HepG2 (cell line): ENCODE data around the gene C20orf144. TPM values are rescaled to one million over a fixed set of nuclear protein-coding genes. Genes with fewer than 3 reads are reported as not detected.

Source experiments
- CENPT ChIP-seq: sonication (generic); formaldehyde crosslinking; IDR thresholded peaks from 2 replicates; pipeline ENCODE4 v1.8.0; 2022; ENCODE audit warnings: low read depth, mild to moderate bottlenecking, moderate library complexity, missing genetic modification reagents
- CENPX ChIP-seq: sonication (generic); formaldehyde crosslinking; IDR thresholded peaks from 2 replicates; pipeline ENCODE4 v1.9.0; 2021; ENCODE audit warnings: mild to moderate bottlenecking, missing genetic modification reagents, moderate library complexity
- JDP2 ChIP-seq: sonication (generic); formaldehyde crosslinking; IDR thresholded peaks from 2 replicates; pipeline ENCODE4 v1.8.1; 2022; ENCODE audit warnings: missing genetic modification reagents, borderline replicate concordance
- MTA3 ChIP-seq: sonication (generic); formaldehyde crosslinking; IDR thresholded peaks from 2 replicates; pipeline ENCODE4 v1.4.0; 2020; ENCODE audit warnings: missing genetic modification reagents
- NFE2 ChIP-seq: sonication (generic); formaldehyde crosslinking; IDR thresholded peaks from 2 replicates; pipeline ENCODE4 v1.4.0; 2020; ENCODE audit warnings: missing genetic modification reagents
- SMAD1 ChIP-seq: sonication (generic); formaldehyde crosslinking; IDR thresholded peaks from 2 replicates; pipeline ENCODE4 v1.4.0; 2020; ENCODE audit warnings: missing genetic modification reagents, low read depth, mild to moderate bottlenecking, borderline replicate concordance
- SMARCC2 ChIP-seq: fragments of 450-650 bp; IDR thresholded peaks from 2 replicates; pipeline ENCODE4 v1.6.1; 2017; ENCODE audit warnings: antibody characterized with exemption, mild to moderate bottlenecking
- TMF1 ChIP-seq: sonication (generic); formaldehyde crosslinking; IDR thresholded peaks from 2 replicates; pipeline ENCODE4 v1.8.1; 2022; ENCODE audit warnings: low read depth, missing genetic modification reagents
- TRIM24 ChIP-seq: sonication (generic); formaldehyde crosslinking; IDR thresholded peaks from 2 replicates; pipeline ENCODE4 v1.8.0; 2022; ENCODE audit warnings: mild to moderate bottlenecking, missing genetic modification reagents
- TSC22D2 ChIP-seq: sonication (generic); formaldehyde crosslinking; IDR thresholded peaks from 2 replicates; pipeline ENCODE4 v1.5.1; 2020; ENCODE audit warnings: missing genetic modification reagents, mild to moderate bottlenecking, borderline replicate concordance
- XRCC5 ChIP-seq: fragments of 200-400 bp; formaldehyde crosslinking; optimal IDR thresholded peaks from 2 replicates; pipeline ENCODE3; 2017; ENCODE audit warnings: mild to moderate bottlenecking, low read length
- ZBTB34 ChIP-seq: sonication (generic); formaldehyde crosslinking; IDR thresholded peaks from 2 replicates; pipeline ENCODE4 v1.8.0; 2022; ENCODE audit warnings: mild to moderate bottlenecking, missing genetic modification reagents
- ZBTB7A ChIP-seq: sonication (generic); formaldehyde crosslinking; IDR thresholded peaks from 2 replicates; pipeline ENCODE4 v1.8.0; 2022; ENCODE audit warnings: mild to moderate bottlenecking, missing genetic modification reagents
- ZEB1 ChIP-seq: IDR thresholded peaks from 2 replicates; pipeline ENCODE4 v1.6.1; 2012; ENCODE audit warnings: mild to moderate bottlenecking, low read depth, inconsistent platforms; ENCODE audit not compliant: insufficient replicate concordance
- ZIK1 ChIP-seq: sonication (generic); formaldehyde crosslinking; IDR thresholded peaks from 2 replicates; pipeline ENCODE4 v1.5.0; 2020; ENCODE audit warnings: mild to moderate bottlenecking, low read depth, missing genetic modification reagents, borderline replicate concordance
- ZNF317 ChIP-seq: sonication (generic); formaldehyde crosslinking; IDR thresholded peaks from 2 replicates; pipeline ENCODE4 v1.5.0; 2020; ENCODE audit warnings: mild to moderate bottlenecking, missing genetic modification reagents
- ZNF772 ChIP-seq: sonication (generic); formaldehyde crosslinking; IDR thresholded peaks from 2 replicates; pipeline ENCODE4 v1.5.0; 2020; ENCODE audit warnings: mild to moderate bottlenecking, missing genetic modification reagents
- ZSCAN22 ChIP-seq: sonication (generic); formaldehyde crosslinking; IDR thresholded peaks from 2 replicates; pipeline ENCODE4 v1.4.0; 2020; ENCODE audit warnings: mild to moderate bottlenecking, missing genetic modification reagents
- polyA plus RNA-seq, 8 experiments: library from polyadenylated mRNA; depleted of rRNA in 3 of 8; stranded (reverse) in 7 of 8; unstranded in 1 of 8; fragments of >200 nt; fragmentation: Illumina TruSeq in 4 of 8; extraction: Trizol in 4 of 8; gene quantifications; 2 replicates each; pipeline versions ENCODE4 v1.2.1 to v1.2.3, GENCODE V29; 2011 to 2016; ENCODE audit warnings: low read depth in 4 of 8, missing spikeins in 1 of 8, mixed read lengths in 1 of 8; ENCODE audit not compliant: insufficient read depth in 1 of 8
- total RNA-seq, 5 experiments: library from RNA; depleted of rRNA; stranded (reverse); fragments of >200 nt; fragmentation: Illumina TruSeq; extraction: Trizol; gene quantifications; 2 replicates each; pipeline ENCODE4 v1.2.3, GENCODE V29; 2016; ENCODE audit warnings: low read depth in 1 of 5
- TF ChIP-seq, protein P1 (sequence below): IDR thresholded peaks from 2 replicates; pipeline ENCODE4 v1.6.1; 2016; ENCODE audit warnings: missing biosample characterization, missing genetic modification reagents, low read depth
- TF ChIP-seq, protein P2 (sequence below): sonication (generic); formaldehyde crosslinking; IDR thresholded peaks from 2 replicates; pipeline ENCODE4 v1.5.0; 2020; ENCODE audit warnings: mild to moderate bottlenecking, low read depth, missing genetic modification reagents, borderline replicate concordance
- TF ChIP-seq, protein P3 (sequence below): sonication (generic); formaldehyde crosslinking; IDR thresholded peaks from 2 replicates; pipeline ENCODE4 v1.5.0; 2020; ENCODE audit warnings: missing genetic modification reagents, mild to moderate bottlenecking, borderline replicate concordance
- TF ChIP-seq, protein P4 (sequence below): IDR thresholded peaks from 2 replicates; pipeline ENCODE4 v1.6.1; 2016; ENCODE audit warnings: control low read depth

C20orf144 gene
- total and polyA plus RNA-seq, 2 of the 13 experiments (the other 11 are each of a cell fraction or from before 2014, with no cell fraction given) = 0.09 to 0.16 TPM

DNA sequence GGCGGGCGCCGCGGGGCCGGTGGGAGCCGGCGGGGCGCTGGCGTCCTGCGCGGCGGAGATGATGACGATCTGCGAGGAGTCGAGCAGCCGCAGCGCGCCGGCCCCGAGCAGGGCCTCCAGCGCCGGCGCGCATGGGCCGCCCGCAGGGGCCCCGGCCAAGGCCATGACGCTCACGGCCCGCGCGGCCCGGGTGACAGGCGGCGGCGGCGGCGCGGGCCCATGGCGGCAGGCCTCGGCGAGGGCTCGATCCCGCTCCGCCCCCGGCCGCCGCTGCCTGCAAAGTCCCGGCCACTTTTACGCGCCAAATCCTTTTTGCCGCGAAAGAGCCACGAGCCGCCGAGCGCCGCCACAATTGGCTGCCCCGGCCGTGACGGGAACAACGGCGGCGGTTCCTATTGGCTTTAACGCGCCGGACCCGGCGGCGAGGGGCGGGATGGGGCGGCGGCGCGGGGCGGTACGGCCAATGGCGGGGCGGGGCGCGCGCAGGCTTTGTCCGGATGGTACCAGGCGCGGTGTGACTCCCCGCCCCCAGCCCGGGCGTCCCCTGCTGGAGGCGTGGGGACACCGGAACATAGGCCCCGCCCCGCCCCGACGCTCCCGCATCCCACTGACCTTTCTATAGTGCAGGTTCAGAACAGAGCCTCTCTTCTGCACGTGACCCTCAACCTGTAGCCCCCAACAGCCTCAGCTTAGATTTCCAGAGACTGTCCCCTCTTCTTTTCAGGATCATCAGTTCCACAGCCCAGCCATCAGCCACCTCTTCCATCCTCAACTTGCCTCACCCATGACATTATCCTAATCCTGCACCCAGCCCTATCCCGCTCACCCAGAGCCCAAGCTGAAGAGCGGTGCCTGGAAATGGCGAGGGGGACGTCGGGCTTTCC, 24.2 kb downstream of the C20orf144 start, which contains the start of gene E2F1 (continued):
- TF ChIP-seq SMARCC2 (no peak), NFE2 (CRISPR knock-in tag) (no peak), ZBTB34 (no peak), TRIM24 (CRISPR knock-in tag) (no peak), ZSCAN22 (CRISPR knock-in tag) (no peak), ZBTB7A (peak; percentile 40; the same call in 1 of the 2 replicates), CENPT (CRISPR knock-in tag) (no peak; the same call in 1 of the 2 replicates), ZNF772 (CRISPR knock-in tag) (peak; percentile 87; the same call in 1 of the 2 replicates), ZNF317 (peak; percentile 20; the same call in 1 of the 2 replicates), ZEB1 (no peak), MTA3 (CRISPR knock-in tag) (no peak), SMAD1 (0 out of 2 replicates have a peak, but pooled peaks have one; percentile 36), XRCC5 (peak; percentile 87), CENPX (CRISPR knock-in tag) (no peak), TMF1 (peak; percentile 97; the same call in 1 of the 2 replicates), ZIK1 (peak; percentile 71; the same call in 1 of the 2 replicates), TSC22D2 (no peak; the same call in 1 of the 2 replicates), JDP2 (CRISPR knock-in tag) (peak; percentile 94)
- TF ChIP-seq, protein P1, sequence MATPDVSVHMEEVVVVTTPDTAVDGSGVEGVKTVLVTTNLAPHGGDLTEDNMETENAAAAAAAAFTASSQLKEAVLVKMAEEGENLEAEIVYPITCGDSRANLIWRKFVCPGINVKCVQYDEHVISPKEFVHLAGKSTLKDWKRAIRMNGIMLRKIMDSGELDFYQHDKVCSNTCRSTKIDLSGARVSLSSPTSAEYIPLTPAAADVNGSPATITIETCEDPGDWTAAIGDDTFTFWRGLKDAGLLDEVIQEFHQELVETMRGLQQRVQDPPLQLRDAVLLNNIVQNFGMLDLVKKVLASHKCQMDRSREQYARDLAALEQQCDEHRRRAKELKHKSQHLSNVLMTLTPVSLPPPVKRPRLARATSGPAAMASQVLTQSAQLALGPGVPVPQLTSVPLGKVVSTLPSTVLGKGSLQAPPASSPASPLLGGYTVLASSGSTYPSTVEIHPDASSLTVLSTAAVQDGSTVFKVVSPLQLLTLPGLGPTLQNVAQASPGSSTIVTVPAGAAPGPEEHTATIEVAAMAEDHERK (CRISPR knock-in tag) = 0 out of 2 replicates have a peak, but pooled peaks have one; percentile 58
- TF ChIP-seq, protein P2, sequence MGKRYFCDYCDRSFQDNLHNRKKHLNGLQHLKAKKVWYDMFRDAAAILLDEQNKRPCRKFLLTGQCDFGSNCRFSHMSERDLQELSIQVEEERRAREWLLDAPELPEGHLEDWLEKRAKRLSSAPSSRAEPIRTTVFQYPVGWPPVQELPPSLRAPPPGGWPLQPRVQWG (CRISPR knock-in tag) = no peak
- TF ChIP-seq, protein P3, sequence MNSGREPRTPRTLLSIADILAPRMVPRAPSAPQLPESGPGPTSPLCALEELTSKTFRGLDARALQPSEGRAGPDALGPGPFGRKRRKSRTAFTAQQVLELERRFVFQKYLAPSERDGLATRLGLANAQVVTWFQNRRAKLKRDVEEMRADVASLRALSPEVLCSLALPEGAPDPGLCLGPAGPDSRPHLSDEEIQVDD (CRISPR knock-in tag) = no peak
- TF ChIP-seq, protein P4, sequence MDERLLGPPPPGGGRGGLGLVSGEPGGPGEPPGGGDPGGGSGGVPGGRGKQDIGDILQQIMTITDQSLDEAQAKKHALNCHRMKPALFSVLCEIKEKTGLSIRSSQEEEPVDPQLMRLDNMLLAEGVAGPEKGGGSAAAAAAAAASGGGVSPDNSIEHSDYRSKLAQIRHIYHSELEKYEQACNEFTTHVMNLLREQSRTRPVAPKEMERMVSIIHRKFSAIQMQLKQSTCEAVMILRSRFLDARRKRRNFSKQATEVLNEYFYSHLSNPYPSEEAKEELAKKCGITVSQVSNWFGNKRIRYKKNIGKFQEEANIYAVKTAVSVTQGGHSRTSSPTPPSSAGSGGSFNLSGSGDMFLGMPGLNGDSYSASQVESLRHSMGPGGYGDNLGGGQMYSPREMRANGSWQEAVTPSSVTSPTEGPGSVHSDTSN (CRISPR knock-in tag) = no peak
